CD4-positive, alpha-beta T cell (primary cell): Measurements from ENCODE around the gene INO80. TPM values are rescaled to one million over a fixed set of nuclear protein-coding genes. Genes with fewer than 3 reads are reported as not detected.

Experiments
- ATAC-seq: fragments of 200-7000 bp; cut with Tn5 transposase; one replicate; pipeline ENCODE4 v1.10.0; 2022; ENCODE audit warnings: mild to moderate bottlenecking; ENCODE audit not compliant: poor library complexity
- CTCF ChIA-PET: fragments of 350-600 bp; sonication (Branson Sonifier 250); formaldehyde crosslinking; loops from one replicate; lab custom pipeline; 2021; ENCODE audit warnings: antibody characterized with exemption, inconsistent platforms; lab: Charles Lee
- POLR2A ChIA-PET: fragments of 350-600 bp; sonication (Branson Sonifier 250); formaldehyde crosslinking; loops from one replicate; lab custom pipeline; 2021; ENCODE audit warnings: antibody characterized with exemption, inconsistent platforms; lab: Charles Lee
- DNase-seq, 14 experiments: peaks; one replicate each; pipeline ENCODE4 v3.0.0-alpha.2; 2013 to 2020; ENCODE audit warnings: mixed read lengths in 2 of 14
- H3K27ac ChIP-seq, 2 donors: one replicate each; pipeline versions ENCODE4 v1.5.1 to v1.7.0; 2013; ENCODE audit warnings: low read length in 2 of 2, low read depth in 1 of 2, mild to moderate bottlenecking in 1 of 2
- H3K27me3 ChIP-seq, 2 experiments: 1 replicate in 1 of 2; 2 replicates in 1 of 2; pipeline versions ENCODE4 v1.6.1 to v1.7.0; 2013; ENCODE audit warnings: low read length in 2 of 2, control low read depth in 1 of 2, mild to moderate bottlenecking in 1 of 2, moderate library complexity in 1 of 2; ENCODE audit not compliant: insufficient read depth in 2 of 2, control insufficient read depth in 1 of 2
- H3K36me3 ChIP-seq: one replicate; pipeline ENCODE4 v1.6.1; 2013; ENCODE audit warnings: low read length, control low read depth; ENCODE audit not compliant: insufficient read depth
- H3K4me1 ChIP-seq: one replicate; pipeline ENCODE4 v1.6.1; 2013; ENCODE audit warnings: low read length, control low read depth; ENCODE audit not compliant: insufficient read depth
- H3K4me3 ChIP-seq: one replicate; pipeline ENCODE4 v1.5.1; 2013; ENCODE audit warnings: mild to moderate bottlenecking, low read length, moderate library complexity
- H3K9me3 ChIP-seq, 2 experiments: 1 replicate in 1 of 2; 2 replicates in 1 of 2; pipeline versions ENCODE4 v1.6.1 to v1.7.0; 2013; ENCODE audit warnings: low read length in 2 of 2, mild to moderate bottlenecking in 2 of 2, control low read depth in 1 of 2, moderate library complexity in 1 of 2; ENCODE audit not compliant: control insufficient read depth in 1 of 2, insufficient read depth in 1 of 2
- H3K27ac Mint-ChIP-seq: one replicate; pipeline ENCODE4 v1.8.0; 2020; ENCODE audit warnings: mixed read lengths
- H3K27me3 Mint-ChIP-seq: one replicate; pipeline ENCODE4 v1.8.0; 2021; ENCODE audit warnings: mixed read lengths
- H3K36me3 Mint-ChIP-seq: one replicate; pipeline ENCODE4 v1.8.0; 2021; ENCODE audit warnings: low read depth, mixed read lengths
- H3K4me1 Mint-ChIP-seq: one replicate; pipeline ENCODE4 v1.8.0; 2021; ENCODE audit warnings: low read depth, mixed read lengths
- H3K4me3 Mint-ChIP-seq: one replicate; pipeline ENCODE4 v1.8.0; 2020; ENCODE audit warnings: mild to moderate bottlenecking, mixed read lengths
- H3K9me3 Mint-ChIP-seq: one replicate; pipeline ENCODE4 v1.8.0; 2020; ENCODE audit warnings: mixed read lengths
- CTCF ChIP-seq: fragments of 200-600 bp; IDR thresholded peaks from one replicate; pipeline ENCODE4 v1.8.0; 2022; ENCODE audit warnings: antibody characterized with exemption, mild to moderate bottlenecking
- intact Hi-C, 2 experiments: fragments of 100-400 bp; cut with DNase I in 1 of 2; cut with micrococcal nuclease in 1 of 2; formaldehyde crosslinking; loops; one replicate each; pipeline versions ENCODE4 v1.15.1 to v1.9.0; 2023 to 2025; cut with DNase I, micrococcal nuclease
- total RNA-seq, 174 experiments: library from RNA in 2 of 174; stranded (reverse) in 2 of 174; gene quantifications; one replicate each; pipeline ENCODE4 v1.2.3 and lab custom pipeline; 2021 to 2026

The INO80 gene
- total RNA-seq, 2 experiments from 2014 or later, result 20.3 to 22.9 TPM

DNA sequence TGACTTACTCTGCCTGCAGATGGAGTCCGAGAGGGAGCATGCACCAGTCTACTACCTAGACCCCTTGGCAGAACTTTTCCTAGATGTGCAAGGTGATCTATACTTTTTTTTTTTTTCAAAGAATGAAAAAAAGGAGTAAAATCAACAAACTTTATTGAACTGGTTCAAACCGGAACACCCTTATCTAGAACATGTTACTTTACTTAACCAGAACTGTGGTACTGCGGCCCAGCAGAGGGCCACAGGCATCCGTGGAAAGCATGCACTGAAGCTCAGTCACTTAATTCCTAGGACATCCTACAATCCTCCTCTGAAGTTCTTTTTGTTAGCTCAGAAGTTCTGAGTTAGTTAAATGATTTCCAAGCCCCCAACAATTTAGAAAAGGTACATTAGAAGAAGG is 141.2 kb downstream of the INO80 start:
- H3K27me3 ChIP-seq, result no peaks in the 10 kb centered on the region
- Mint-ChIP-seq H3K27ac (no peak overlapping the region), H3K4me1 (no peaks in the 10 kb centered on the region), H3K9me3 (no peaks in the 10 kb centered on the region), H3K4me3 (no peak overlapping the region), H3K36me3 (peaks cover 44% of the 10 kb centered on the region), H3K27me3 (no peaks in the 10 kb centered on the region)
- intact Hi-C loops, result no loop called here
- H3K9me3 ChIP-seq, result no peaks in the 10 kb centered on the region
- ATAC-seq, result no peak
- no peak for TF ChIP-seq CTCF
- DNase-seq, result no peak
- H3K36me3 ChIP-seq, result peaks cover 28% of the 10 kb centered on the region
- ChIA-PET CTCF (interaction anchor here (0.7 kb wide), 1 partner anchor 71 kb away, joined by 3 read pairs; no protein-coding TSS in a partner anchor), POLR2A (interaction anchor here (1.1 kb wide), 1 partner anchor 39 kb away, joined by 3 read pairs; no protein-coding TSS in a partner anchor)
- no peak overlapping the region for H3K27ac ChIP-seq
- H3K4me3 ChIP-seq, result no peak overlapping the region
- no peaks in the 10 kb centered on the region for H3K4me1 ChIP-seq

DNA sequence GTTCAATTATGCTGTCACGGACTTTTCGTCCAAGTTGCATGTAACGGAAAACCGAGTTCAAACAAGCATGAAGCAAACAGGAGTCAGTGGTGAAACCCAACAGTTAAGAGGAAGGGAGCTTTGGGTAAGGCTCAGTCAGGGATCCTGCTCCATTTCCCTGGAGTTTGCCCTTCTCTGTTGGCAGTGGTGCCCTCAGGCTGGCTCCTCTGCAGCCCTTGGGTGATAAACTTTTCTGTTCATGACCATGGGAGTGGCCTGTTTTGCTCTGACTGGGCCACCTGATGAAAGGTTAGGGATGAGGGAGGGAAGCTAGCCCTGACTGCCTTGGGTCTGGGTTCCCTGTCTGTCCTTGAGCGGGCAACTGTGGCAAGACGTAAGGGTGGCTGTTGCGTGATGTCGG is 146.7 kb downstream of the INO80 start:
- H3K27ac ChIP-seq, result no peak overlapping the region
- no peaks in the 10 kb centered on the region for H3K36me3 Mint-ChIP-seq
- H3K27me3 Mint-ChIP-seq, result no peaks in the 10 kb centered on the region
- H3K4me3 Mint-ChIP-seq, result no peak overlapping the region
- no peaks in the 10 kb centered on the region for H3K4me1 Mint-ChIP-seq
- H3K4me1 ChIP-seq, result no peaks in the 10 kb centered on the region
- H3K4me3 ChIP-seq, result no peak overlapping the region
- H3K9me3 ChIP-seq, result no peaks in the 10 kb centered on the region
- no peak for DNase-seq
- H3K27ac Mint-ChIP-seq, result no peak overlapping the region
- POLR2A ChIA-PET, result no interaction called here
- no peaks in the 10 kb centered on the region for H3K36me3 ChIP-seq
- TF ChIP-seq CTCF, result no peak
- ATAC-seq, result no peak
- H3K9me3 Mint-ChIP-seq, result no peaks in the 10 kb centered on the region
- CTCF ChIA-PET, result no interaction called here
- intact Hi-C loops, result no loop called here
- H3K27me3 ChIP-seq, result no peaks in the 10 kb centered on the region

DNA sequence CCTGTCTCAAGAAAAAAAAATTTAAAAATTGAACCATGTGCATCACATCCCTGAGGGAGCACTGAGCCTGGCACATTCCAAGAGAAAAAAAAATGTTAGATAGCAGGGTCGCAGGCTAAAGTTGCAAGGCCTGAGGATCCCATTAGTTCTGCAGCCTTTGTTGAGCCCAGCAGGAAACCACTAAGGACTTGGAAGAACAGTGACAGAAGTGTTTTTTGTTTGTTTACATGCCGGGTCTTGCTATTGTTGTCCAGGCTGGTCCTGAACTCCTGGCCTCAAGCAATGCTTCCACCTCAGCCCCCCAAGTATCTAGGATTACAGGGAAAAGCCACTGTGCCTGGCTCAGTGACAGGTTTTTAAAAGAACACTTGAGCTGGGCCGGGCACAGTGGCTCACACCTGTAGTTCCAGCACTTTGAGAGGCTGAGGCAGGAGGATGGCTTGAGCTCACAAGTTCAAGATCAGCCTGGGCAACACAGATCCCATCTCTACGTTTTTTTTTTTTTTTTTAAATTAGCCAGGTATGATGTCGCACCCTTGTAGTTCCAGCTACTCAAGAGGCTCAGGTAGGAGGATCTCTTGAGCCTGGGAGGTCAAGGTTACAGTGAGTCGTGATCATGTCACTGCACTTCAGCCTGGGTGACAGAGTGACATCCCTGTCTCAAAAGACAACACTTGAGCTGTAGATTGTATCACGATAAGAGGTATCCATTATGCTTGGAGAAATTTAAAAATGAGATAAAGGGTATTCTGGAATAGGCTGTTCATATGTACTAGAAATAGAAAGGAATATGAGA is 147.6 kb downstream of the INO80 start:
- Mint-ChIP-seq H3K4me3 (no peak overlapping the region), H3K27me3 (no peaks in the 10 kb centered on the region), H3K4me1 (no peaks in the 10 kb centered on the region), H3K9me3 (no peaks in the 10 kb centered on the region), H3K36me3 (no peaks in the 10 kb centered on the region), H3K27ac (no peak overlapping the region)
- intact Hi-C loops, result no loop called here
- CTCF ChIA-PET, result no interaction called here
- Histone ChIP-seq H3K27ac (no peak overlapping the region), H3K36me3 (no peaks in the 10 kb centered on the region), H3K27me3 (no peaks in the 10 kb centered on the region), H3K4me1 (no peaks in the 10 kb centered on the region), H3K4me3 (no peak overlapping the region), H3K9me3 (no peaks in the 10 kb centered on the region)
- POLR2A ChIA-PET, result no interaction called here
- no peak for TF ChIP-seq CTCF
- ATAC-seq, result no peak
- DNase-seq, result no peak
